PFSK-1 (cell line): Measurements from ENCODE around the gene TRIM33.

Source experiments
- FOXP2 ChIP-seq: optimal IDR thresholded peaks from 2 replicates; pipeline ENCODE3; 2011; ENCODE audit warnings: borderline replicate concordance, control low read depth, inconsistent platforms; ENCODE audit not compliant: insufficient read depth; ENCODE audit errors: extremely low read length, extremely low read depth
- POLR2AphosphoS5 ChIP-seq: IDR thresholded peaks from 2 replicates; pipeline ENCODE4 v1.6.1; 2012; ENCODE audit warnings: low read depth, mild to moderate bottlenecking, control low read depth, low read length, moderate library complexity
- SIN3A ChIP-seq: IDR thresholded peaks from 2 replicates; pipeline ENCODE4 v1.6.1; 2012; ENCODE audit warnings: mild to moderate bottlenecking, low read length, moderate library complexity, borderline replicate concordance; ENCODE audit not compliant: insufficient read depth
- TAF1 ChIP-seq: IDR thresholded peaks from 2 replicates; pipeline ENCODE4 v1.6.1; 2012; ENCODE audit warnings: low read length, control low read depth, borderline replicate concordance; ENCODE audit not compliant: insufficient read depth
- TF ChIP-seq, protein P1 (sequence below), 2 experiments: IDR thresholded peaks; 2 replicates each; pipeline versions ENCODE4 v1.6.1 to v1.8.0; 2011 to 2012; ENCODE audit warnings: low read depth in 2 of 2, low read length in 2 of 2, control low read depth in 1 of 2, inconsistent platforms in 1 of 2, mild to moderate bottlenecking in 1 of 2, moderate library complexity in 1 of 2; ENCODE audit not compliant: insufficient read depth in 1 of 2

The TRIM33 gene

GRCh38 chr1:114502080-114502479 lies 8.9 kb downstream of the TRIM33 start:
- TF ChIP-seq, protein P1, sequence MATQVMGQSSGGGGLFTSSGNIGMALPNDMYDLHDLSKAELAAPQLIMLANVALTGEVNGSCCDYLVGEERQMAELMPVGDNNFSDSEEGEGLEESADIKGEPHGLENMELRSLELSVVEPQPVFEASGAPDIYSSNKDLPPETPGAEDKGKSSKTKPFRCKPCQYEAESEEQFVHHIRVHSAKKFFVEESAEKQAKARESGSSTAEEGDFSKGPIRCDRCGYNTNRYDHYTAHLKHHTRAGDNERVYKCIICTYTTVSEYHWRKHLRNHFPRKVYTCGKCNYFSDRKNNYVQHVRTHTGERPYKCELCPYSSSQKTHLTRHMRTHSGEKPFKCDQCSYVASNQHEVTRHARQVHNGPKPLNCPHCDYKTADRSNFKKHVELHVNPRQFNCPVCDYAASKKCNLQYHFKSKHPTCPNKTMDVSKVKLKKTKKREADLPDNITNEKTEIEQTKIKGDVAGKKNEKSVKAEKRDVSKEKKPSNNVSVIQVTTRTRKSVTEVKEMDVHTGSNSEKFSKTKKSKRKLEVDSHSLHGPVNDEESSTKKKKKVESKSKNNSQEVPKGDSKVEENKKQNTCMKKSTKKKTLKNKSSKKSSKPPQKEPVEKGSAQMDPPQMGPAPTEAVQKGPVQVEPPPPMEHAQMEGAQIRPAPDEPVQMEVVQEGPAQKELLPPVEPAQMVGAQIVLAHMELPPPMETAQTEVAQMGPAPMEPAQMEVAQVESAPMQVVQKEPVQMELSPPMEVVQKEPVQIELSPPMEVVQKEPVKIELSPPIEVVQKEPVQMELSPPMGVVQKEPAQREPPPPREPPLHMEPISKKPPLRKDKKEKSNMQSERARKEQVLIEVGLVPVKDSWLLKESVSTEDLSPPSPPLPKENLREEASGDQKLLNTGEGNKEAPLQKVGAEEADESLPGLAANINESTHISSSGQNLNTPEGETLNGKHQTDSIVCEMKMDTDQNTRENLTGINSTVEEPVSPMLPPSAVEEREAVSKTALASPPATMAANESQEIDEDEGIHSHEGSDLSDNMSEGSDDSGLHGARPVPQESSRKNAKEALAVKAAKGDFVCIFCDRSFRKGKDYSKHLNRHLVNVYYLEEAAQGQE (IDR thresholded peaks at IDR 0.05; ENCODE audit: insufficient read depth in 1 of 2, low read depth in 2 of 2, low read length in 2 of 2) = no peak
- TF ChIP-seq TAF1 = no peak
- TF ChIP-seq FOXP2 = no peak
- TF ChIP-seq POLR2AphosphoS5 = no peak
- TF ChIP-seq SIN3A = no peak

DNA sequence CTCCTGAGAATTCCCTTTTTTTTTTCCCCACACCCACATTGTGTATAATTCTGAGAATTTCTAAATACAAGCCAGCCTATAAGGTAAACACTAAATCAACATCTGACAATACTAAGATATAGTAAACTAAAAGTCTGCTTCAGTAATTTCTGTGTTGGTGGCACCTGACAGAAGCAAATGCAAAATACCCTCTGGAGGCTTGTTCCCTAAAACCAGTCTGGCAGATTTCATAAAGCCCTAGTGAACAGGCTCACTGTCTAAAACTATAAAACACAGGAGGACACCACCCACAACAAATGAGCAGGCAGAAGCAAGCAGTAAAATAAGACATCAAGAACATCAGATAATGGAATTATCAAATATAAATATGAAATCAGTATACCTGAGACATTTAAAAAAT lies 11.5 kb downstream of the TRIM33 start:
- TF ChIP-seq FOXP2 (no peak), SIN3A (no peak), POLR2AphosphoS5 (no peak), TAF1 (no peak)
- TF ChIP-seq, protein P1 (IDR thresholded peaks at IDR 0.05; ENCODE audit: insufficient read depth in 1 of 2, low read depth in 2 of 2, low read length in 2 of 2) = no peak

DNA sequence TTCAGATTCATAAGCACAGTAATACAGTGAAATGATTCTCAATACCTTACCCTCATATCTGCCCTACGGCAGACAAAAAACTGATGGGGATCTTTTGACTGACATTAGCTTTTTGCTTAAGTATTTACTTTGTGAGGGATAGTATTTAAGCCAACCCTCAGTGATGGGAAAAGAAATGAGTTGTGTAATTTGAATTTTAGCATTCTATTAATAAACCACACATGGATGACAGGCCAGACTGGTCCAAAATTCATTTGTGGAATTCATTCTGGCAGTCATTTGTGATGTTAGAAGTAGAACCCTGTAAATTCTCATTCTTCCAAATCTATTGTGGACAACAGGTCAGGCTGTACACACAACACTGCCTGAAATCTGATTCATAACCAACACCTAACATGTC lies 14.9 kb downstream of the TRIM33 start:
- no peak for TF ChIP-seq TAF1
- TF ChIP-seq, protein P1 (IDR thresholded peaks at IDR 0.05; ENCODE audit: insufficient read depth in 1 of 2, low read depth in 2 of 2, low read length in 2 of 2) = no peak

GRCh38 chr1:114495486-114495885 lies 15.5 kb downstream of the TRIM33 start:
- no peak for TF ChIP-seq FOXP2
- TF ChIP-seq SIN3A = no peak
- TF ChIP-seq, protein P1 (IDR thresholded peaks at IDR 0.05; ENCODE audit: insufficient read depth in 1 of 2, low read depth in 2 of 2, low read length in 2 of 2) = no peak
- no peak for TF ChIP-seq POLR2AphosphoS5
- no peak for TF ChIP-seq TAF1

DNA sequence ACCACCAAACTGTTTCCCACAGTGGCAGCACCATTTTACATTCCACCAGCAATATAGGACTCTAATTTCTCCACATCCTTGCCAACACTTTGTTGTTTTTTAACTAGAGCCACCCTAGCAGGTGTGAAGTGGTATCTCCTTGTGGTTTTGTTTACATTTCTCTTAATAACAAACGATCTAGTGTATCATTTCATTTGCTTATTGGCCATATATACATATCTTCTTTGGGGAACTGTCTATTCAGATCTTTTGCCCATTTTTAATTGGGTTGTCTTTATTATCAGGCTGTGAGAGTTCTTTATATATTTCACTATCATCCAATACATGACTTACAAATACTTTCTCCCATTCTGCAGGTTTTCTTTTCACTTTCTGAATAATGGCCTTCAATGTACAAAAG lies 18.0 kb downstream of the TRIM33 start:
- TF ChIP-seq, protein P1 (IDR thresholded peaks at IDR 0.05; ENCODE audit: insufficient read depth in 1 of 2, low read depth in 2 of 2, low read length in 2 of 2) = no peak
- TF ChIP-seq SIN3A (no peak), FOXP2 (no peak), TAF1 (no peak), POLR2AphosphoS5 (no peak)
